ELR (cell line): Measurements from ENCODE around the gene ACTL10.
A peak's percentile ranks its signal among the peaks of the same experiment; 100 is the strongest.

Experiments used
- DNase-seq: peaks from one replicate; pipeline ENCODE4 v3.0.0-alpha.2; 2015; ENCODE audit warnings: low read depth

Gene ACTL10

GRCh38 chr20:33664085-33664761 lies 2.5 kb upstream of the ACTL10 start:
- DNase-seq, result no peak

DNA sequence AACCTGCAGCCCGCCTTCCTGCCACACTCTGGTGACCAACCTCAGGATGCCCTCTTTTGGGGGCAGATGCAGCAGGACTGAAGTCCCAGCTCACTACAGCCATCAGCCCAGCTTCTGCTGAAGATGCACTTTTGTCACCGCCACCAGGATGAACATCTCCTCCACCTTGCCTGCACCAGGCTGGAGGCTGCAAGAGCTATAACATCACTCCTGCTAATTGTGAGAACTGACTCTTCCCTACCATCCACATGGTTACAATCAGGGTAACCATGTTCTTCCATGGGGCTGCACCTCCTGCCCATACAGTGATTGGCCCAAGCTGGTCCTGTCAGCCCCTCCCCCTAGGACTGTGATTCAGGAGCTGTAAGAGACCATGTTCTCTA lies 2.0 kb upstream of the ACTL10 start:
- DNase-seq, result peak; percentile 34

DNA sequence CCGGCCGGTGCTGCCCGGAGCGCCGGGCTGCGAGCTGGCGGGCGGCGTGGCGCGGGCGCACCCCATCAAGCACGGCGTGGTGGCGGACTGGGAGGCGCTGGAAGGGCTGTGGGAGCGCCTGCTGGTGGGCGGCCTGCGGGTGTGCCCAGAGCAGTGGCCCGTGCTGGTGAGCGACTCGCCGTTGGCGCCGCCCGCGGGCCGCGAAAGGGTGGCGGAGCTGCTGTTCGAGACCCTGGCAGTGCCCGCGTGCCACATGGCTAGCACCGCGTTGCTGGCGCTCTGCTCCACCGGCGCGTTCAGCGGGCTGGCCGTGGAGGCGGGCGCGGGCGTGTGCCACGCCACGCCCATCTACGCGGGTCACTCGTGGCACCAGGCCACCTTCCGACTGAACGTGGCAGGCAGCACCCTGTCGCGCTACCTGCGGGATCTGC lies 517 bp downstream of the ACTL10 start:
- no peak for DNase-seq

DNA sequence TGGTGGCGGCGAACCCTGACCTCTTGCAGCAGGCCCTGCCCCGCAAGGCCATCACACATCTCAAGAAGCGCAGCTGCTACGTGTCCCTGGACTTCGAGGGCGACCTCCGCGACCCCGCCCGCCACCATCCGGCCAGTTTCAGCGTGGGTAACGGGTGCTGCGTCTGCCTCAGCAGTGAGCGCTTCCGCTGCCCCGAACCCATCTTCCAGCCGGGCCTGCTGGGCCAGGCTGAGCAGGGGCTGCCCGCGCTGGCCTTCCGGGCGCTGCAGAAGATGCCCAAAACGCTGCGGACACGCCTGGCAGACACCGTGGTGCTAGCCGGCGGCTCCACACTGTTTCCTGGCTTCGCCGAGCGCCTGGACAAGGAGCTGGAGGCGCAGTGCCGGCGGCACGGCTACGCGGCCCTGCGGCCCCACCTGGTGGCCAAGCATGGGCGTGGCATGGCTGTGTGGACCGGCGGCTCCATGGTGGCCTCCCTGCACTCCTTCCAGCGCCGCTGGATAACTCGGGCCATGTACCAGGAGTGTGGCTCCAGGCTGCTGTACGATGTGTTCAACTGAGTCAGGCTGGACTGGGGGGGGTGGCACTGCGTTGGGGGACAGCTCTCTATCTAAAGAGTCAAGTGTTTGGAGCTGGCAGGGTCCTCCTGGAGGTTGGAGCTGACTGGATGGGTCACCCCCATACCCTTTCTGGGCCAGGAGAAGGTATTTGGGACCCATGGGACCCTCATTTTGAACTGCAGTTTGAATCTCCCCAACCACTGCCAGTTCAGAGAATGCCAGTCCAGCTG lies 1.1 kb downstream of the ACTL10 start:
- peak; percentile 90 for DNase-seq

DNA sequence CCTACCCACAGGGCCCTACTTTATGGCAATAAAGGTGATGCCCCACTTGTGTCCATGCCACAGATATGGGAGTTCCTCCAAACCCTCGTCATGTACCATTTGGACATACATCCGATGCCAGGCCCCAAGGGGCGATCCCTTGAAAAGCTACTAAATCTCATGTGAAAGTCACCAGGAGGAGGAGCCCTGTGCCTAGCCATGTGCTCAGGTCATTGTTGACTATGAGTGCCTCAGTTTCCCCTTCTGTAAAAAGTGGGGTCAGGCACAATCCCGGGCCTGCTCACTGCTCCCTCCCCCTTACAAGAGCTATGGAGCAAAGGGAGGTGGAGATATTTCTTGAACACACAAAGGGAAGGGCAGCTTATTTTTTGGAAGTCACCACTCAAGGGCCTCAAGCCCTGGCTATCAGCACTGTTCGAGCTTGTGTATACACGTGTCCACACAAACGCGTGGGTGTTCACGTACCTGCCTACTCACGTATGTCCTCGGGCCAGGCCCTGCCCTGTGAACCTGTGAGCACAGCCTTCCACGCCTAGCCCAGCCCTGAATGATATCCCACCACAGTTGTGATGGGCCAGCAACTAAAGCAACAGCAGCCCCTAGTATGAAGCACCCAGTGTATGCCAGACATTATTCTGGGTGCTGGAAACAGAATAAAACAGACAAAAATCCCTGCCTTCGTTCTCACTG lies 1.9 kb downstream of the ACTL10 start:
- no peak for DNase-seq

- no peak for DNase-seq
Measured at GRCh38 chr20:33669224-33669623, 2.5 kb downstream of the ACTL10 start.

DNA sequence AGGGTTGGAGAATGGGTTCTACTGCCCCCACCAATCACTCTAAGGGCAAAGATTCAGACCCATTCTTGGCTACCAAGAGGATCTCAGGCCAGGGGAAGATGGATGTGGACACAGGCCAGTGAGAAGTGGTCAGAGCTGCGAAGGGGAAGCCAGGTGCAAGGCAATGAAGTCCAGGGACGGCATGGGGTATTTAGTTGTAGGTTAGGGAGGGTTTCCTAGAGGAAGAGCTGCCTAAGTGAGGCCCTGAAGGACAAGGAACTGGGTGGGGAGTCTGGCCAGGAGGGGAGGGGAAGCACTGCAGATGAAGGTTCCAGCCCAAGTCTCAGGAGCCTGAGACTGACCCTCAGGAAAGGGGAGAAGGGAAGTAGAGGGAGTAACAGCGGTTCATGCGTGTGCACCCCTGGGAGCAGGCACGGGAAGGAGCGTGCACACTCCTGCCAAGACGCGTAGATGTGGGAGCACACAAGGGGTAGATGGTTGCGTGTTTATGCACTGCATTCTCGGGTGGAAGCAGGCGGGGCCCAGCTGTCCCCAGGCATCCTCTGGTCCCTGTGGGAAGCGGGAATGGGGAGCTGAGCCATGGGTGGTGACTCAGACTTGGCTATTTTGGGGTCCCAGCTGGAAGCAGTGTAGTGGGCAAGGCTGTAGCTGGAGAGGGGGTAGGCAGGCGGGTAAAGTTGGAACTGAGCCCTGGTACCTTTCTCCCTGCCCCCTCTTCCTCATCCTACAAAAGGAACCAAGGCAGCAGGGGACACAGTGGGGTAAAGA lies 3.3 kb downstream of the ACTL10 start:
- no peak for DNase-seq

GRCh38 chr20:33670715-33671499 lies 4.2 kb downstream of the ACTL10 start:
- DNase-seq, result no peak

GRCh38 chr20:33671573-33672288 lies 5.0 kb downstream of the ACTL10 start:
- no peak for DNase-seq

DNA sequence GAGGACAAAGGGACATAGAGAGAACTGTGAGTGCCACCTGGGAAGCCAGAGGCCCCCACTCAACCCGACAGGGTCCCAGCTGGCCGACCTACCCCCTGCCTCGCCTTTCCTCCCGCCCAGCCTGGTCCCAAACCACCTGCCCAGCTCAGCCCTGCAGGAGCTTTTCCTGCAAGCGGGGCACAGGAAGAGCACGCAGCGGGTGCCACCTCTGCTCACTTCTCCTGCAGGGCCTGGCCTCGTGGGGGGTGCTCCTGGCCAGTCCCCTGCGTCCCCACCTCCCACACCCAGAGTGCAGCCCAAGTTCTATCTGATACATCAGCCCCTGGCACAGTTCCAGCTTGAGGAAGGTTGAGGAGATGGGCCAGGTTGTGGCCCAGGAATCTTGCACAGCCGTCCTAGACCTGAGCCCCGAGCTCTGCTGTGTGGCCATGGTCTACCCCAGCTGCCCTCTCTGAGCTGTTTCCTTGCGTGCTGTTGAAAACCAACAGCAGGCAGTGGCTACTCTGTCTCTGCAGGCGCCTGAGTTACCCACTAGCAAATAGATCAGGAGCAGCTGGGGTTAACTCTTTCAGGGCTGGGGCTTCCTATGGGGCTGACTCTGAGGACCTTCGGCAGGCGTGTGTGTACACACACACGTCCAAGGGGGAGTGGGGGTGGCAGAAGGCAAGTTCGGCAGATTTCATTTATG lies 5.8 kb downstream of the ACTL10 start:
- no peak for DNase-seq

DNA sequence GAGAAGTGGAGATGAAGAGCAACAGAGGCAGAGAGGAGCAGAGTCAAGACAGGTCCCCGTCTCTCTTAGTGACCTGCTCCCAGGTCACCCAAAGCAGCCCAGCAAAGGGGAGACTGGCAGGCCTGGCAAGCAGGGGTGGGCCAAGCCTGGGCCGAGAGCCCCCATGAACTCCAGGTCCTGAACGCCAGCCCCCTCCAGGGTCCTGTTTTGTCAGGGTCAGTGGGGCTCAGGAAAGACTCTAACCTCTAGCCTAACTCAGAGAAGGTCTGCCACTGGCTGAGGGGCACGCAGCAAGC lies 6.3 kb downstream of the ACTL10 start:
- DNase-seq, result no peak

DNA sequence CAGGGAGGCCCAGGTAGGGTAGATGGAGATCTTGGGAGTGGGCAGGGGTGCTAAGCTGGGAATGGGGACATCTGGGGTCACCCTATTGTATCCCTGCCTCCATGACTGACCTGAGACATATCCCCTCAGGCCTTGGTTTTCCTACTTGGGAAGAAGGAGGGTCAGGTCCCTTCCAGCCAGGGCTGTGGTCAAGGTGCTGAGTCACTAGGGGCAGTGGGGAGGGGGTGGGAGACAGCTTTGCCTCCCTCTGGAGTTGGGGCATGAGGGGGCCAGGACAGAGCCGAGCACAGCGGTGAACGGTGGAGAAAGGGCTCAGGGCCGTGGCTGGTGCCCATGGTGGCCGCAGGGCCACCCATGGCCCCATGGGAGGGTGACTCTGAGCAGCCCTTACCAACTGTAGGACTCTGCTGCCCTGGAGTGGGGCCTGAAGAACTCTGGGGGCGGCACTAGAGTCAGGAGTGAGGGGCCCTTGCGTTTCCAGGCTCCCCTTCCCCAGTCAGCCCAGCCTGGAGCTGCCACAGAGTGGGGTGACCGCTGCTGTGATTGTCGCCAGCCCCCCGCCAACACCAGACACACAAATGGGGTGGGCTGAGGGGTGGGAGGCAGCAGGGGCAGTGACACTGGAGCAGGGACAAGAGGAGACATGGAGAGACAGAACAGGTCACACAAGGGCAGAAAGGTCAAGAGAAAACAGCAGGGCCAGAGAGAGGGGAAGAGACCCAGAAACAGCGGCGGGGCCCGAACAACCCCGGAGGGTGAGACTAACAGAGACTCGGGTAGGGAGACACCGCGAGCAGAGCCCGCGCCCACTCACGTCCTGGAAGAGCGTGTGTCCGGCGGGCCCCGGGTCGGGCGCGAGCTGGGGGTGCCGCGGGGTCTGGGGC lies 6.9 kb downstream of the ACTL10 start:
- peak; percentile 74 for DNase-seq

GRCh38 chr20:33674294-33675135 lies 7.8 kb downstream of the ACTL10 start, which contains the start of gene NECAB3:
Gene NECAB3 (minus strand): TSS chr20:33674428. CDS start chr20:33674352, 76 bp downstream.
- DNase-seq, result peak; percentile 84

DNA sequence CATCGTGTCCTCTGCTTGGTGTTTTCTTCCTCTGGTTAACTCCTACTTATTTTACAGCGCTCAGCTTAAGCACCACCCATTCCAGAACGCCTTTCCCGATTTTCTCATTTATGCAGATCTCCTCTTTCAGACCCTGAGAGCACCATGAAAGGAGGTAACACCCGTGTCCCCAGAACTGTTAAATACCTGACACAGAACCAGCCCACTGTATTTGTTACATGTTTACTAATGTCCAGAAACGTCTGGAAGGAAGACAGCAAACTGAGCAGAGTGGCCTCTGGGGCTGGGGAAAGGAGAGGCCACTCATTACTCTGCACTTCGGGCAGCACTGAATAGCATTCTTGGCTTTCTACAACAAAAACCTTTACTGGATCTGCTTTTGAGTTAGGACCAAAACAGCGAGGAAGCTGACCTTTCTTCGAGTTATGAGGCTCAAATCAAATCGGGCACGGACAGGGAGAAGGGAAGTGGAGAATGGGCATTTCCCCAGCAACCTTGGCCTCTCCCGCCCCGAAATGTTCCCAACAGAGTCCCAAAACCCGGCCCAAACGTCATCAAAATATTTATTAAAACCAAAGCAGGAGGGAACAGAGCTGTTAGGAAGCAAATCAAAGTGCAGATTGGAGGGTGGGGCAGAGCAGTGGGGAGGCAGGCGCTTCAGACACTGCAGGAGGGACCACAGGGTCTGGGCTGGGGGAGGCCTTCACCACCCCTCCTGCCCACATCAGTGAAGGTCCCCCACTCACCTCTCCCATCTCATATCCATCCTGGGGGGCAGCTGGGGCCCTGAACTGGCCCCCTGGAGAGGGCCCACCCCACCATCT lies 8.6 kb downstream of the ACTL10 start:
- peak; percentile 39 for DNase-seq

- DNase-seq, result no peak
Measured at GRCh38 chr20:33676121-33676520, 9.4 kb downstream of the ACTL10 start.

DNA sequence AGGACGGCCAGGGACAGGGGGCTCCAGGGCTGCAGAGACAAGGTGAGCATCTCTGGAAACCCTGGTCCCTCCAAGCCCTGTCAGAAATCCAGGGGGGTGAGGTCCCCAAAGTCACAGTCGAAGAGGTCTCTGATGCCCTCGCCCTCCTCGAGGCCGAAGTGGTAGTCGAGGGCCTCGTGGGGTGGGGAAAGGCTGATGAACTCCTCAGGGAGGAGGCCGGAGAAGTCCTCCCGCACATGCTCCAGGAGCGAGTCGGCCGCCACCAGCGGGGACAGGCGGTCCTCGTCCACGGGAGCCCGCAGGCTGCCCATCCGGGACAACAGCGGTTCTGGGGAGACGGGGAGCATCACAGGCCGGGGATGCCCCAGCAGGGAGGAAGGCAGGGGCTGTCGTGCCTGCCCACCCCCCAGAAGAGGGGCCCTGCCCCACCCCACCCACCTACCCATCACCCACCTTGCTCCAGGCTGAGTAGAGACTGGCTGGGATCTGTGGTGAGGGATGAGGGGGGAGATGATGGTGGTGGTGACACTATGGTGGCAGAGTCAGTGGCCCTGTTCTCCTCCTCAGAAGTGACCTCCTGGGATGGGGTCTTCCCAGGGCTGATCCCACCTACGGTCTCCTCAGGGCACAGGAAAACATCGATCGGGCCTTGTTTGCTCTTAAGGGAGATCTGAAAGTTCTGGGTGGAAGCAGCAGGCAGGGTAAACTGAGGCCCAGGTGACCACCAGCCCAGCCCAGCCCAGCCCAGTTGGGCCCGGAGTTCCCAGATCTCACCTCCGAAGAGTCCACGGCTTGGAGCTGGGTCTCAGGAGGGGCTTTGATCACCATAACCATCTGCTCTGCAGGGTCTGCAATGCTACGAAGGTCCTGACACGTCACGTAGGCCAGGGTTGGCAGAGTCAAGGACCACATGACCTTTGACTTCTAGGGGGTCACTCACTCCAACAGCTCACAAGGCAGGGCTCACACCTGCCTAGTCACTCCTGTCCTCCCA lies 10.2 kb downstream of the ACTL10 start:
- DNase-seq, result no peak
